Measurements from ENCODE around the gene TMA7B.
A peak's percentile ranks its signal among the peaks of the same experiment; 100 is the strongest.

The TMA7B gene

GRCh38 chr22:39959640-39960447 lies at the start of gene TMA7B:
Gene TMA7B, plus strand, starts transcription at chr22:39960397. Its CDS starts 3,978 bp downstream, at chr22:39964375.
- ChIA-PET POLR2A (no interaction called here), CTCF (interaction anchor here (1.0 to 1.7 kb wide), 3 partner anchors 9 to 64 kb away, joined by 3 to 4 read pairs (median 3); no protein-coding TSS in a partner anchor)
- H3K4me3 ChIP-seq (ENCODE audit: low read depth, low read length): no peak within 1 kb of the TSS; the same call in 1 of the 2 replicates
- TF ChIP-seq CTCF (IDR thresholded peaks at IDR 0.05; ENCODE audit: insufficient read depth, low read length, missing control alignments): peak; percentile 45
- no peak for DNase-seq (ENCODE audit: low read depth, low spot score)

GRCh38 chr22:39910876-39911613 lies 49.2 kb upstream of the TMA7B start:
- H3K4me3 ChIP-seq (ENCODE audit: low read depth, low read length): no peak overlapping the region
- CTCF ChIA-PET: no interaction called here
- DNase-seq (ENCODE audit: low read depth, low spot score): no peak
- POLR2A ChIA-PET: no interaction called here
- no peak for TF ChIP-seq CTCF (IDR thresholded peaks at IDR 0.05; ENCODE audit: insufficient read depth, low read length, missing control alignments)

GRCh38 chr22:39913321-39913720 lies 46.9 kb upstream of the TMA7B start:
- H3K4me3 ChIP-seq (ENCODE audit: low read depth, low read length): no peak overlapping the region
- no peak for DNase-seq (ENCODE audit: low read depth, low spot score)
- no peak for TF ChIP-seq CTCF (IDR thresholded peaks at IDR 0.05; ENCODE audit: insufficient read depth, low read length, missing control alignments)
- CTCF ChIA-PET: interaction anchor here (1.2 kb wide), 1 partner anchor 112 kb away, joined by 4 read pairs; no protein-coding TSS in a partner anchor
- POLR2A ChIA-PET: no interaction called here

- no peak overlapping the region for H3K4me3 ChIP-seq (ENCODE audit: low read depth, low read length)
- CTCF ChIA-PET: interaction anchor here (1.2 kb wide), 1 partner anchor 111 kb away, joined by 4 read pairs; no protein-coding TSS in a partner anchor
- POLR2A ChIA-PET: no interaction called here
- TF ChIP-seq CTCF (IDR thresholded peaks at IDR 0.05; ENCODE audit: insufficient read depth, low read length, missing control alignments): no peak
- DNase-seq (ENCODE audit: low read depth, low spot score): no peak
These were observed 46.3 kb upstream of the TMA7B start for GRCh38 chr22:39913886-39914285.

GRCh38 chr22:39914584-39914983 lies 45.6 kb upstream of the TMA7B start:
- POLR2A ChIA-PET: no interaction called here
- no peak overlapping the region for H3K4me3 ChIP-seq (ENCODE audit: low read depth, low read length)
- TF ChIP-seq CTCF (IDR thresholded peaks at IDR 0.05; ENCODE audit: insufficient read depth, low read length, missing control alignments): no peak
- CTCF ChIA-PET: no interaction called here
- DNase-seq (ENCODE audit: low read depth, low spot score): no peak

- no peak overlapping the region for H3K4me3 ChIP-seq (ENCODE audit: low read depth, low read length)
- no peak for TF ChIP-seq CTCF (IDR thresholded peaks at IDR 0.05; ENCODE audit: insufficient read depth, low read length, missing control alignments)
- POLR2A ChIA-PET: no interaction called here
- DNase-seq (ENCODE audit: low read depth, low spot score): no peak
- CTCF ChIA-PET: no interaction called here
These were observed 44.9 kb upstream of the TMA7B start for GRCh38 chr22:39915295-39915726.

All from AG04449 (cell line).